ENCODE results near the gene INTS1.
A peak's percentile ranks its signal among the peaks of the same experiment; 100 is the strongest.
"Not testable (repeated sequence)": the region's sequence is repeated elsewhere in the genome, so short reads cannot be mapped to it uniquely, and the experiment has no call there.

Gene INTS1

GRCh38 chr7:1457949-1458682 lies 46.1 kb downstream of the INTS1 start:
- intact Hi-C loops (cut with DNase I) = no loop called here
- peak in 9 of 42 donors; percentile 23 to 54 (median 32) for DNase-seq

- intact Hi-C loops (cut with DNase I) = no loop called here
- DNase-seq = no peak
These were observed 46.9 kb downstream of the INTS1 start for GRCh38 chr7:1457059-1457948.

- intact Hi-C loops (cut with DNase I) = no loop called here
- DNase-seq = no peak
These were observed 48.2 kb downstream of the INTS1 start for GRCh38 chr7:1455955-1456354.

- intact Hi-C loops (cut with DNase I) = no loop called here
- DNase-seq = no peak
These were observed 48.8 kb downstream of the INTS1 start for GRCh38 chr7:1455241-1455939.

- DNase-seq = peak in 40 of 42 donors; percentile 24 to 86 (median 62)
- intact Hi-C loops (cut with DNase I) = no loop called here
These were observed 49.6 kb downstream of the INTS1 start for GRCh38 chr7:1454542-1454941.

GRCh38 chr7:1452205-1452604 lies 52.0 kb downstream of the INTS1 start:
- DNase-seq = peak in 8 of 42 donors; percentile 14 to 54 (median 35)
- intact Hi-C loops (cut with DNase I) = no loop called here

- intact Hi-C loops (cut with DNase I) = no loop called here
- no peak for DNase-seq
These were observed 53.2 kb downstream of the INTS1 start for GRCh38 chr7:1450987-1451386.

- no peak for DNase-seq
- intact Hi-C loops (cut with DNase I) = no loop called here
These were observed 53.8 kb downstream of the INTS1 start for GRCh38 chr7:1450431-1450830.

GRCh38 chr7:1449951-1450350 lies 54.2 kb downstream of the INTS1 start:
- no peak for DNase-seq
- intact Hi-C loops (cut with DNase I) = no loop called here

GRCh38 chr7:1449501-1449900 lies 54.7 kb downstream of the INTS1 start:
- intact Hi-C loops (cut with DNase I) = no loop called here
- no peak for DNase-seq

GRCh38 chr7:1448958-1449357 lies 55.2 kb downstream of the INTS1 start:
- intact Hi-C loops (cut with DNase I) = no loop called here
- no peak for DNase-seq

- intact Hi-C loops (cut with DNase I) = no loop called here
- DNase-seq = peak; percentile 32 to 86 (median 70)
These were observed 56.5 kb downstream of the INTS1 start for GRCh38 chr7:1447551-1448244.

- DNase-seq = no peak
- intact Hi-C loops (cut with DNase I) = no loop called here
These were observed 57.1 kb downstream of the INTS1 start for GRCh38 chr7:1447112-1447511.

- intact Hi-C loops (cut with DNase I) = no loop called here
- peak in 1 of 42 donors; percentile 35 for DNase-seq
These were observed 57.6 kb downstream of the INTS1 start for GRCh38 chr7:1446620-1447032.

- intact Hi-C loops (cut with DNase I) = not testable (repeated sequence)
- DNase-seq = peak in 34 of 42 donors; percentile 23 to 89 (median 50)
These were observed 58.2 kb downstream of the INTS1 start for GRCh38 chr7:1446026-1446425.

GRCh38 chr7:1445341-1445740 lies 58.8 kb downstream of the INTS1 start:
- DNase-seq = no peak
- intact Hi-C loops (cut with DNase I) = no loop called here

- no peak for DNase-seq
- intact Hi-C loops (cut with DNase I) = no loop called here
These were observed 59.3 kb downstream of the INTS1 start for GRCh38 chr7:1444925-1445322.

- intact Hi-C loops (cut with DNase I) = no loop called here
- DNase-seq = no peak
These were observed 59.8 kb downstream of the INTS1 start for GRCh38 chr7:1444214-1444924.

Data from head of caudate nucleus (tissue), 42 donors.